22Rv1 (cell line): ENCODE measurements around the gene FBXL7.

Experiments
- CTCF ChIP-seq: fragments of 450-650 bp; IDR thresholded peaks from 2 replicates; pipeline ENCODE4 v1.5.1; 2017; ENCODE audit warnings: mild to moderate bottlenecking
- ZFX ChIP-seq: fragments of 450-650 bp; IDR thresholded peaks from 2 replicates; pipeline ENCODE4 v1.6.1; 2017; ENCODE audit warnings: antibody characterized with exemption, borderline replicate concordance

- TF ChIP-seq CTCF (no peak), ZFX (no peak)
These were observed 238.1 kb downstream of the FBXL7 start for GRCh38 chr5:15737871-15738664.
